Measurements from ENCODE around the gene CADM2. TPM values are rescaled to one million over a fixed set of nuclear protein-coding genes. Genes with fewer than 3 reads are reported as not detected.
"Not testable (repeated sequence)": the region's sequence is repeated elsewhere in the genome, so short reads cannot be mapped to it uniquely, and the experiment has no call there.

The CADM2 gene
- total and polyA plus RNA-seq, 2 experiments from 2014 or later: 2.9 to 7.8 TPM

DNA sequence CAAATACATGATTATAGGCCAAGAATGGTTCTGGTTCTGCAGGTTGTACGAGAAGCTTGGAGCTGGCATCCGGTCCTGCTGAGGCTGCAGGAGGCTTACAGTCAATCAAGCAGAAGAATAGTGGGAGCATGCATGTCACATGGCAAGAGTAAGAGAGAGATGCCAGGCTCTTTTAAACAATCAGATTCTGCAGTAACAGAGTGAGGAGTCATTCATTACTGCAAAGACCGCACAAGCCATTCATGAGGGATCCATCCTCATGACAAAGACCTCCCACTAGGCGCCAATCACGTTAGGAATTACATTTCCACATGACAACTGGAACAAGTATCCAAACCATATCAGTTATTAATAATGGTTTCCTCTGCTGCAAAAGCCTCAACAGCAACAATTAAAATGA lies 536.8 kb downstream of the CADM2 start:
- H4K20me1 ChIP-seq (ENCODE audit: insufficient read depth, poor library complexity, severe bottlenecking): no peaks in the 10 kb centered on the region
- DNase-seq (ENCODE audit: low spot score): no peak
- no peaks in the 10 kb centered on the region for H3K9me3 ChIP-seq (ENCODE audit: low read depth)
- no peak overlapping the region for H3K27ac ChIP-seq
- no peak overlapping the region for H2AFZ ChIP-seq
- no peaks in the 10 kb centered on the region for H3K4me1 ChIP-seq (ENCODE audit: insufficient read depth)
- H3K27me3 ChIP-seq: no peaks in the 10 kb centered on the region
- H3K36me3 ChIP-seq (replicated peaks; ENCODE audit: insufficient read depth, low read depth): no peaks in the 10 kb centered on the region
- TF ChIP-seq EZH2phosphoT487 (IDR thresholded peaks at IDR 0.05; ENCODE audit: low read depth, severe bottlenecking, unreplicated experiment) (no peak), EZH2 (IDR thresholded peaks at IDR 0.05; ENCODE audit: borderline replicate concordance) (no peak)
- TF ChIP-seq, protein P1, sequence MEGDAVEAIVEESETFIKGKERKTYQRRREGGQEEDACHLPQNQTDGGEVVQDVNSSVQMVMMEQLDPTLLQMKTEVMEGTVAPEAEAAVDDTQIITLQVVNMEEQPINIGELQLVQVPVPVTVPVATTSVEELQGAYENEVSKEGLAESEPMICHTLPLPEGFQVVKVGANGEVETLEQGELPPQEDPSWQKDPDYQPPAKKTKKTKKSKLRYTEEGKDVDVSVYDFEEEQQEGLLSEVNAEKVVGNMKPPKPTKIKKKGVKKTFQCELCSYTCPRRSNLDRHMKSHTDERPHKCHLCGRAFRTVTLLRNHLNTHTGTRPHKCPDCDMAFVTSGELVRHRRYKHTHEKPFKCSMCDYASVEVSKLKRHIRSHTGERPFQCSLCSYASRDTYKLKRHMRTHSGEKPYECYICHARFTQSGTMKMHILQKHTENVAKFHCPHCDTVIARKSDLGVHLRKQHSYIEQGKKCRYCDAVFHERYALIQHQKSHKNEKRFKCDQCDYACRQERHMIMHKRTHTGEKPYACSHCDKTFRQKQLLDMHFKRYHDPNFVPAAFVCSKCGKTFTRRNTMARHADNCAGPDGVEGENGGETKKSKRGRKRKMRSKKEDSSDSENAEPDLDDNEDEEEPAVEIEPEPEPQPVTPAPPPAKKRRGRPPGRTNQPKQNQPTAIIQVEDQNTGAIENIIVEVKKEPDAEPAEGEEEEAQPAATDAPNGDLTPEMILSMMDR (IDR thresholded peaks at IDR 0.05; ENCODE audit: poor library complexity): no peak
- H3K79me2 ChIP-seq: no peaks in the 10 kb centered on the region
- no peaks in the 10 kb centered on the region for H3K9me2 ChIP-seq (replicated peaks; ENCODE audit: insufficient read depth)
- H3K4me3 ChIP-seq: no peak overlapping the region
- WGBS (ENCODE audit: low lambda C conversion rate, missing lambda C conversion rate): 75% methylated on average over 5 of the region's 5 CpGs
- H3K4me2 ChIP-seq: no peak overlapping the region

DNA sequence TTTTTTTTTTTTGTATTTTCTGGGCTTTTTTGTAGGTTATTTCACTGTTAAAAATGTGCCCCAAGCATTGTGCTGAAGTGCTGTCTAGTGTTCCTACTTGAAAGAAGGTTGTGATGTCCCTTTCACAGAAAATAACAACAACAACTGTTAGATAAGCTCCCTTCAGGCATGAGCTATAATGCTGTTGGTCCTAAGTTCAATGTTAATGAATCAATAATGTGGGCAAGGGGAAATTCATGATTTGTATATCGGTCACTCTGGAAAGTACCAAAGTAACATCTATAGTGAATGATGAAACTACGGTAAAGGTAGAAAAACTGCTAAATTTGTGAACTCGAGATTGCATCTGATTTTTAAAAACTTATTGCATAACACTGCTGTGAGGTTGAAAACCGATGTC lies 539.4 kb downstream of the CADM2 start:
- DNase-seq (ENCODE audit: low spot score): no peak
- H2AFZ ChIP-seq: no peak overlapping the region
- no peaks in the 10 kb centered on the region for H3K36me3 ChIP-seq (replicated peaks; ENCODE audit: insufficient read depth, low read depth)
- H4K20me1 ChIP-seq (ENCODE audit: insufficient read depth, poor library complexity, severe bottlenecking): no peaks in the 10 kb centered on the region
- TF ChIP-seq EZH2phosphoT487 (IDR thresholded peaks at IDR 0.05; ENCODE audit: low read depth, severe bottlenecking, unreplicated experiment) (no peak), EZH2 (IDR thresholded peaks at IDR 0.05; ENCODE audit: borderline replicate concordance) (no peak)
- TF ChIP-seq, protein P1 (IDR thresholded peaks at IDR 0.05; ENCODE audit: poor library complexity): no peak
- no peak overlapping the region for H3K4me3 ChIP-seq
- no peak overlapping the region for H3K27ac ChIP-seq
- H3K4me2 ChIP-seq: no peak overlapping the region
- no peaks in the 10 kb centered on the region for H3K4me1 ChIP-seq (ENCODE audit: insufficient read depth)
- no peaks in the 10 kb centered on the region for H3K9me3 ChIP-seq (ENCODE audit: low read depth)
- H3K27me3 ChIP-seq: no peaks in the 10 kb centered on the region
- no peaks in the 10 kb centered on the region for H3K79me2 ChIP-seq
- 91% methylated on average over 4 of the region's 4 CpGs for whole genome bisulfite sequencing (ENCODE audit: low lambda C conversion rate, missing lambda C conversion rate)
- no peaks in the 10 kb centered on the region for H3K9me2 ChIP-seq (replicated peaks; ENCODE audit: insufficient read depth)

DNA sequence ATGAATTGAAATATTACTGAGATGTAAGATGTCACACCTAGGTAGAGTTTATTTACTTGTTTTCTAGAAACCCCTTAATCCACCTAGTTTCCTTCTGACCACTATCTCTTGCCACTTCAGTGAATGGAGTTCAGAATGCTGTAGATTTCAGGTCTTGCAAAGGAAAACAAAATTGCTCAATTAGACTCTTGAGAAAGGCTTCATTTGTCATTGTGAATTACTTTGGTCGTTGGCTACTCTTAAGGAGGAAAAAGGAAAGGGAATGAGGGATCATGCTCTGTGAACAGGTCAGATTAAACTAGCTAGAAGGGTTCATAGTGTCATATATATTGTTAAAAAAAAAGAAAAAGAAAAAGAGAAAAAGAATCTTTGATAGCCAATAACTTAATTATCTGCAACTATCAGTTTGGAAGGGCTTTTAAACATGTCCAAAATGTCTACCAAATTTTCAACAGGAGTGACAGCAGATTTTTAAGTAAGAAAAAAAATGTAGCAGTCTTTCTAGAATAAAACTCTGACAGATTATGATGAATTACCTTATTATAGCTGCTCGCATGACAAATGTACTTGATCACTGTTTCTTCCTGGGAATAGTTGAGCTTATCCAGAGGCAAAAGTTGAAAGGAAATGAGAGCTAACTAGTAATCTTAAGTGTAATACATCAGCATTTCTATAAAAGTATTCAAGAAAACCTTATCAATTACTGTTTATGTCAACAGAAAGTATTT lies 543.5 kb downstream of the CADM2 start:
- no peak for DNase-seq (ENCODE audit: low spot score)
- Histone ChIP-seq H3K36me3 (replicated peaks; ENCODE audit: insufficient read depth, low read depth) (no peaks in the 10 kb centered on the region), H4K20me1 (ENCODE audit: insufficient read depth, poor library complexity, severe bottlenecking) (no peaks in the 10 kb centered on the region), H3K9me3 (ENCODE audit: low read depth) (no peaks in the 10 kb centered on the region), H3K27ac (no peak overlapping the region), H3K79me2 (no peaks in the 10 kb centered on the region), H3K4me1 (ENCODE audit: insufficient read depth) (no peaks in the 10 kb centered on the region), H2AFZ (no peak overlapping the region), H3K4me3 (no peak overlapping the region), H3K27me3 (no peaks in the 10 kb centered on the region), H3K9me2 (replicated peaks; ENCODE audit: insufficient read depth) (no peaks in the 10 kb centered on the region), H3K4me2 (no peak overlapping the region)
- WGBS (ENCODE audit: low lambda C conversion rate, missing lambda C conversion rate): 66% methylated on average over 2 of the region's 2 CpGs
- TF ChIP-seq, protein P1 (IDR thresholded peaks at IDR 0.05; ENCODE audit: poor library complexity): no peak
- no peak for TF ChIP-seq EZH2phosphoT487 (IDR thresholded peaks at IDR 0.05; ENCODE audit: low read depth, severe bottlenecking, unreplicated experiment)
- TF ChIP-seq EZH2 (IDR thresholded peaks at IDR 0.05; ENCODE audit: borderline replicate concordance): no peak

DNA sequence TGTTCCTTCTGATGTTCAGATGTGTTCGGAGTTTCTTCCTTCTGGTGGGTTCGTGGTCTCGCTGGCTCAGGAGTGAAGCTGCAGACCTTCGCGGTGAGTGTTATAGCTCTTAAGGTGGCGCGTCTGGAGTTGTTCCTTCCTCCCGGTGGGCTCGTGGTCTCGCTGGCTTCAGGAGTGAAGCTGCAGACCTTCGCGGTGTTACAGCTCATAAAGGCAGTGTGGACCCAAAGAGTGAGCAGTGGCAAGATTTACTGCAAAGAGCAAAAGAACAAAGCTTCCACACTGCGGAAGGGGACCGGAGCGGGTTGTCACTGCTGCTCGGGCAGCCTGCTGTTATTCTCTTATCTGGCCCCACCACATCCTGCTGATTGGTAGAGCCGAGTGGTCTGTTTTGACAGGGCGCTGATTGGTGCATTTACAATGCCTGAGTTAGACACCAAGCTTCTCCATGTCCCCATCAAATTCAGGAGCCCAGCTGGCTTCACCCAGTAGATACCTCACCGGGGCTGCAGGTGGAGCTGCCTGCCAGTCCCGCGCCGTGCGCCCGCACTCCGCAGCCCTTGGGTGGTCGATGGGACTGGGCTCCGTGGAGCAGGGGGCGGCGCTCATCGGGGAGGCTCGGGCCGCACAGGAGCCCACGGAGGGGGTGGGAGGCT lies 545.5 kb downstream of the CADM2 start:
- H3K4me1 ChIP-seq (ENCODE audit: insufficient read depth); DNase-seq (ENCODE audit: low spot score); H3K9me3 ChIP-seq (ENCODE audit: low read depth); H3K9me2 ChIP-seq (replicated peaks; ENCODE audit: insufficient read depth); H2AFZ ChIP-seq; H3K4me3 ChIP-seq; H3K36me3 ChIP-seq (replicated peaks; ENCODE audit: insufficient read depth, low read depth); H3K4me2 ChIP-seq; H3K27ac ChIP-seq; H3K79me2 ChIP-seq; H3K27me3 ChIP-seq; H4K20me1 ChIP-seq (ENCODE audit: insufficient read depth, poor library complexity, severe bottlenecking): not testable (repeated sequence)
- WGBS (ENCODE audit: low lambda C conversion rate, missing lambda C conversion rate): 81% methylated on average over 24 of the region's 33 CpGs

DNA sequence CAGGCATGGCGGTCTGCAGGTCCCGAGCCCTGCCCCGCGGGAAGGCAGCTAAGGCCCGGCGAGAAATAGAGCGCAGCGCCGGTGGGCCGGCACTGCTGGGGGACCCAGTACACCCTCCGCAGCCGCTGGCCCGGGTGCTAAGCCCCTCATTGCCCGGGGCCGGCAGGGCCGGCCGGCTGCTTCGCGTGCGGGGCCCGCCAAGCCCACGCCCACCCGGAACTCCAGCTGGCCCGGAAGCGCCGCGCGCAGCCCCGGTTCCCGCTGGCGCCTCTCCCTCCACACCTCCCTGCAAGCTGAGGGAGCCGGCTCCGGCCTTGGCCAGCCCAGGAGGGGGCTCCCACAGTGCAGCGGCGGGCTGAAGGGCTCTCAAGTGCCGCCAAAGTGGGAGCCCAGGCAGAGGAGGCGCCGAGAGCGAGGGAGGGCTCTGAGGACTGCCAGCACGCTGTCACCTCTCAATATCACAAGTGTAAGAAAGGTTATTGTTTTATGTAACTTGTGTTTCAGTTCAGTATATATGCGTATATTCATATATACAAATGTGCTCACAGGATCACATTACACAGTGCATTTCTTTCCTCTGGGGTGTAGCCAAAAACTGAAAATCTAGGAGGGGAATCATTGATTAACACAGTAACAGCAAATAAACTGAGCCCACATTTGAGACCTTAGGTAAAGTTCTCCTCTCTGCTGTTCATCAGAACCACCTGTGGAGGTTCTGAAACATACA lies 546.2 kb downstream of the CADM2 start:
- H3K9me3 ChIP-seq (ENCODE audit: low read depth); H2AFZ ChIP-seq; DNase-seq (ENCODE audit: low spot score); H4K20me1 ChIP-seq (ENCODE audit: insufficient read depth, poor library complexity, severe bottlenecking); H3K4me3 ChIP-seq; H3K27me3 ChIP-seq; H3K4me1 ChIP-seq (ENCODE audit: insufficient read depth); H3K9me2 ChIP-seq (replicated peaks; ENCODE audit: insufficient read depth); H3K27ac ChIP-seq; H3K79me2 ChIP-seq; H3K36me3 ChIP-seq (replicated peaks; ENCODE audit: insufficient read depth, low read depth): not testable (repeated sequence)
- H3K4me2 ChIP-seq: peak overlapping the region; percentile 9
- WGBS (ENCODE audit: low lambda C conversion rate, missing lambda C conversion rate): 84% methylated on average over 33 of the region's 41 CpGs

Measured in hepatocyte (in vitro differentiated cells).